K562 (cell line): ENCODE measurements around the gene ARID5B. TPM values are rescaled to one million over a fixed set of nuclear protein-coding genes. Genes with fewer than 3 reads are reported as not detected.

Experiments used
- ATAC-seq: fragments of 200-7000 bp; cut with Tn5 transposase; 3 replicates; pipeline ENCODE4 v1.9.1; 2020; ENCODE audit warnings: moderate library complexity
- BruUV-seq: library from RNA; stranded (reverse); fragments of 400-500 nt; replicated peaks from 2 replicates; lab custom pipeline; 2021; lab: Mats Ljungman, UMichigan
- CTCF ChIA-PET: fragments of 300-600 bp; formaldehyde crosslinking; extraction: SDS; loops from one replicate; lab custom pipeline; 2021; ENCODE audit warnings: low intra/inter-chr PET ratio; lab: Yijun Ruan, JAX
- POLR2A ChIA-PET: fragments of 300-600, 350-650 bp; sonication (Branson Sonifier 250); formaldehyde crosslinking; extraction: SDS; loops from one replicate; lab custom pipeline; 2021; ENCODE audit warnings: antibody characterized with exemption, inconsistent platforms; lab: Yijun Ruan, JAX
- DNase-seq, 4 experiments: peaks; one replicate each; pipeline versions ENCODE4 v3.0.0 to v3.0.0-alpha.2; 2011 to 2018; ENCODE audit warnings: low spot score in 3 of 4, mixed read lengths in 3 of 4; ENCODE audit errors: extremely low read depth in 1 of 4
- FAIRE-seq: peaks from 2 replicates; lab custom pipeline; 2011; peaks lifted over from hg19 to GRCh38; lab: Jason Lieb, UNC
- H2AFZ ChIP-seq: 2 replicates; pipeline ENCODE4 v1.6.0; 2011; ENCODE audit warnings: low read depth, low read length, control low read depth, inconsistent platforms
- H3K27ac ChIP-seq: fragments of 200-600 bp; 3 replicates; pipeline ENCODE4 v1.8.0; 2011; ENCODE audit warnings: low read depth, mild to moderate bottlenecking, control low read depth, inconsistent platforms, low read length, moderate library complexity, mixed read lengths; ENCODE audit errors: extremely low read depth
- H3K27me3 ChIP-seq, 2 experiments: fragments of 300-600 bp in 1 of 2; 2 replicates in 1 of 2; 3 replicates in 1 of 2; pipeline versions ENCODE4 v1.6.0 to v1.8.0; 2011; ENCODE audit warnings: inconsistent platforms in 2 of 2, low read length in 2 of 2, mild to moderate bottlenecking in 1 of 2, mixed read lengths in 1 of 2, moderate library complexity in 1 of 2; ENCODE audit not compliant: control insufficient read depth in 2 of 2, insufficient read depth in 2 of 2
- H3K36me3 ChIP-seq: fragments of 300-600 bp; 3 replicates; pipeline ENCODE4 v1.8.0; 2011; ENCODE audit warnings: mild to moderate bottlenecking, low read length, inconsistent platforms; ENCODE audit not compliant: control insufficient read depth, insufficient read depth
- H3K4me1 ChIP-seq, 2 experiments: fragments of 200-600 bp in 1 of 2; replicated peaks in 1 of 2; 2 replicates in 1 of 2; 3 replicates in 1 of 2; pipeline versions ENCODE4 v1.5.1 to v1.8.0; 2011; ENCODE audit warnings: inconsistent platforms in 2 of 2, low read length in 2 of 2, mild to moderate bottlenecking in 1 of 2, mixed read lengths in 1 of 2, moderate library complexity in 1 of 2; ENCODE audit not compliant: control insufficient read depth in 2 of 2, insufficient read depth in 2 of 2
- H3K4me2 ChIP-seq: 2 replicates; pipeline ENCODE4 v1.6.1; 2011; ENCODE audit warnings: low read length, control low read depth, inconsistent platforms, mixed read lengths; ENCODE audit not compliant: insufficient read depth
- H3K4me3 ChIP-seq: fragments of 200-600 bp; sonication (generic), shearing (Covaris generic); 2 replicates; pipeline ENCODE4 v1.5.1; 2016; ENCODE audit warnings: control low read depth, inconsistent platforms
- H3K79me2 ChIP-seq: fragments of 200-600 bp; 3 replicates; pipeline ENCODE4 v1.8.0; 2011; ENCODE audit warnings: low read length, inconsistent platforms; ENCODE audit not compliant: control insufficient read depth, insufficient read depth
- H3K9ac ChIP-seq, 2 experiments: 2 replicates each; pipeline versions ENCODE4 v1.6.0 to v1.6.1; 2011; ENCODE audit warnings: low read depth in 2 of 2, low read length in 2 of 2, control low read depth in 1 of 2, inconsistent platforms in 1 of 2, mild to moderate bottlenecking in 1 of 2, mixed read lengths in 1 of 2; ENCODE audit not compliant: insufficient read depth in 1 of 2
- H3K9me1 ChIP-seq: one replicate; pipeline ENCODE4 v1.6.0; 2011; ENCODE audit warnings: inconsistent platforms, mild to moderate bottlenecking, low read length, moderate library complexity; ENCODE audit not compliant: control insufficient read depth, insufficient read depth
- H3K9me3 ChIP-seq: replicated peaks from 2 replicates; pipeline ENCODE4 v1.5.1; 2011; ENCODE audit warnings: low read depth, low read length, inconsistent platforms; ENCODE audit not compliant: control insufficient read depth, insufficient read depth
- H4K20me1 ChIP-seq: replicated peaks from 2 replicates; pipeline ENCODE4 v1.6.1; 2011; ENCODE audit warnings: low read length, inconsistent platforms, mixed read lengths; ENCODE audit not compliant: control insufficient read depth, insufficient read depth
- FOXK2 ChIP-seq, 2 experiments: fragments of 450-650 bp; IDR thresholded peaks in 1 of 2; conservative IDR thresholded peaks in 1 of 2; 2 replicates each; pipeline ENCODE4 v1.6.1; 2016; ENCODE audit warnings: low read depth in 2 of 2, mild to moderate bottlenecking in 1 of 2
- SIN3A ChIP-seq, 2 experiments: fragments of 150-350 bp in 1 of 2; IDR thresholded peaks; 2 replicates each; pipeline ENCODE4 v1.6.1; 2011 to 2016; ENCODE audit warnings: borderline replicate concordance in 2 of 2, low read depth in 2 of 2, low read length in 2 of 2, mild to moderate bottlenecking in 2 of 2, moderate library complexity in 2 of 2; ENCODE audit not compliant: control insufficient read depth in 1 of 2
- WGBS: fragments of 100-300 bp; shearing (Covaris generic); methylation state at CpG from one replicate; pipeline ENCODE4 v1.1.6; 2016; ENCODE audit warnings: low coverage, mixed read lengths; ENCODE audit not compliant: insufficient coverage; ENCODE audit errors: missing lambda C conversion rate; 5-methylcytosine and 5-hydroxymethylcytosine counted together
- in situ Hi-C: fragments of 300-500 bp; cut with MboI; formaldehyde crosslinking; loops from 4 replicates; pipeline ENCODE4 v1.15.0; 2018; ENCODE audit warnings: inconsistent platforms, mixed read lengths
- intact Hi-C: fragments of 100-400 bp; cut with micrococcal nuclease; formaldehyde crosslinking; loops from 2 replicates; pipeline ENCODE4 v1.14.2; 2022
- polyA plus RNA-seq, 8 experiments: library from polyadenylated mRNA; depleted of rRNA in 4 of 8; stranded (reverse) in 5 of 8; unstranded in 3 of 8; fragments of >200 nt; fragmentation: Nextera tagmentation in 2 of 8; fragmentation: Illumina TruSeq in 1 of 8; extraction: Ambion mirVana in 2 of 8; extraction: Trizol in 1 of 8; gene quantifications; 2 replicates each; pipeline versions ENCODE4 v1.2.1 to v1.2.3, GENCODE V29; 2011 to 2014; ENCODE audit warnings: inconsistent platforms in 1 of 8, missing spikeins in 1 of 8
- total RNA-seq, 7 experiments: library from RNA; depleted of rRNA in 6 of 7; stranded (reverse); fragments of >200 nt in 6 of 7; fragmentation: Illumina TruSeq in 2 of 7; extraction: Trizol in 2 of 7; gene quantifications; 2 replicates each; pipeline versions ENCODE4 v1.2.1 to v1.2.3, GENCODE V29; 2011 to 2021; ENCODE audit warnings: low replicate concordance in 1 of 7
- TF ChIP-seq, protein P1 (sequence below): fragments of 250-450 bp; sonication (Bioruptor Pico); IDR thresholded peaks from 2 replicates; pipeline ENCODE4 v1.4.0; 2020; ENCODE audit warnings: mild to moderate bottlenecking
- TF ChIP-seq, protein P2 (sequence below), 2 experiments: fragments of 450-650 bp in 1 of 2; sonication (generic) in 1 of 2; formaldehyde crosslinking; conservative IDR thresholded peaks; 2 replicates each; pipeline versions ENCODE4 v1.4.0 to v1.8.1; 2020 to 2022; ENCODE audit warnings: mild to moderate bottlenecking in 1 of 2, missing genetic modification reagents in 1 of 2
- TF ChIP-seq, protein P3 (sequence below): fragments of 450-650 bp; formaldehyde crosslinking; IDR thresholded peaks from 2 replicates; pipeline ENCODE4 v1.4.0; 2022; ENCODE audit warnings: missing genetic modification characterization

The ARID5B gene
- total and polyA plus RNA-seq, 9 of the 15 experiments (the other 6 are each of a cell fraction or from before 2014, with no cell fraction given), result 0.48 to 1.6 (median 0.80) TPM

DNA sequence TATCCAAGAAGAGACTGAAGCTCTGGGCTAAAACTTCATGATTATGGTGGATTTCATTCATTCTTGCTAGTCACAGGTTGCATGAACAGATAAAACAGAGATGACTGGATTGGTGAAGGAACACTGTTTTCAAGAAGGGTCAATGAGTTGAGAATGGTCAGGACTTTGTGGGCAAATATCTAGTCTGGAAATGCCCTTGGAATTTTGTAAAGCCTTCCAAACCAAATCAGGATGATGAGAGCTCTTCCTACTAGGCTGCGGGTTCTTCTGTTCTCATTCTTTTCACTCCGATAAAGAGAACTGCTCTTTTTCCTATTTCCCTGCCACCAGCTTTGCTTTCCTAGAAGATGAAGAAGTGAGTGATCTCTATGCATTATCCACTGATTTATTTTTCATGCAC, 171.4 kb downstream of the ARID5B start:
- Histone ChIP-seq H2AFZ (no peak overlapping the region), H3K27ac (no peak overlapping the region), H3K27me3 (no peaks in the 10 kb centered on the region; a peak in 2 of 5 replicates), H3K4me1 (no peaks in the 10 kb centered on the region), H3K36me3 (no peaks in the 10 kb centered on the region), H3K4me3 (no peak overlapping the region), H3K9ac (no peak overlapping the region), H3K79me2 (no peaks in the 10 kb centered on the region), H3K9me3 (no peaks in the 10 kb centered on the region), H3K4me2 (no peak overlapping the region), H3K9me1 (no peaks in the 10 kb centered on the region), H4K20me1 (no peaks in the 10 kb centered on the region)
- TF ChIP-seq, protein P1, sequence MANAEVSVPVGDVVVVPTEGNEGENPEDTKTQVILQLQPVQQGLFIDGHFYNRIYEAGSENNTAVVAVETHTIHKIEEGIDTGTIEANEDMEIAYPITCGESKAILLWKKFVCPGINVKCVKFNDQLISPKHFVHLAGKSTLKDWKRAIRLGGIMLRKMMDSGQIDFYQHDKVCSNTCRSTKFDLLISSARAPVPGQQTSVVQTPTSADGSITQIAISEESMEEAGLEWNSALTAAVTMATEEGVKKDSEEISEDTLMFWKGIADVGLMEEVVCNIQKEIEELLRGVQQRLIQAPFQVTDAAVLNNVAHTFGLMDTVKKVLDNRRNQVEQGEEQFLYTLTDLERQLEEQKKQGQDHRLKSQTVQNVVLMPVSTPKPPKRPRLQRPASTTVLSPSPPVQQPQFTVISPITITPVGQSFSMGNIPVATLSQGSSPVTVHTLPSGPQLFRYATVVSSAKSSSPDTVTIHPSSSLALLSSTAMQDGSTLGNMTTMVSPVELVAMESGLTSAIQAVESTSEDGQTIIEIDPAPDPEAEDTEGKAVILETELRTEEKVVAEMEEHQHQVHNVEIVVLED, result no peak
- TF ChIP-seq, protein P2, sequence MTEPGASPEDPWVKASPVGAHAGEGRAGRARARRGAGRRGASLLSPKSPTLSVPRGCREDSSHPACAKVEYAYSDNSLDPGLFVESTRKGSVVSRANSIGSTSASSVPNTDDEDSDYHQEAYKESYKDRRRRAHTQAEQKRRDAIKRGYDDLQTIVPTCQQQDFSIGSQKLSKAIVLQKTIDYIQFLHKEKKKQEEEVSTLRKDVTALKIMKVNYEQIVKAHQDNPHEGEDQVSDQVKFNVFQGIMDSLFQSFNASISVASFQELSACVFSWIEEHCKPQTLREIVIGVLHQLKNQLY (CRISPR knock-in tag; conservative IDR thresholded peaks at IDR 0.05), result no peak
- no peak for TF ChIP-seq FOXK2 (conservative IDR thresholded peaks at IDR 0.05 in 1 of 2, IDR thresholded peaks at IDR 0.05 in 1 of 2; ENCODE audit: low read depth in 2 of 2)
- TF ChIP-seq, protein P3, sequence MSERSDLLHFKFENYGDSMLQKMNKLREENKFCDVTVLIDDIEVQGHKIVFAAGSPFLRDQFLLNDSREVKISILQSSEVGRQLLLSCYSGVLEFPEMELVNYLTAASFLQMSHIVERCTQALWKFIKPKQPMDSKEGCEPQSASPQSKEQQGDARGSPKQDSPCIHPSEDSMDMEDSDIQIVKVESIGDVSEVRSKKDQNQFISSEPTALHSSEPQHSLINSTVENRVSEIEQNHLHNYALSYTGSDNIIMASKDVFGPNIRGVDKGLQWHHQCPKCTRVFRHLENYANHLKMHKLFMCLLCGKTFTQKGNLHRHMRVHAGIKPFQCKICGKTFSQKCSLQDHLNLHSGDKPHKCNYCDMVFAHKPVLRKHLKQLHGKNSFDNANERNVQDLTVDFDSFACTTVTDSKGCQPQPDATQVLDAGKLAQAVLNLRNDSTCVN (CRISPR knock-in tag), result no peak
- no peak for TF ChIP-seq SIN3A (IDR thresholded peaks at IDR 0.05; ENCODE audit: borderline replicate concordance in 2 of 2, control insufficient read depth in 1 of 2, low read depth in 2 of 2, low read length in 2 of 2)
- WGBS, result 18% methylated on average over 2 of the region's 2 CpGs
- no TSS peak for BruUV-seq
- intact Hi-C loops (no loop called here), in situ Hi-C loops (no loop called here)
- ChIA-PET POLR2A (interaction anchor here (1.0 kb wide), 1 partner anchor 9 kb away, joined by 4 read pairs; no protein-coding TSS in a partner anchor), CTCF (no interaction called here)
- FAIRE-seq, result no peak
- no peak for ATAC-seq
- DNase-seq, result no peak
